Esophagus muscularis mucosa (tissue), 4 donors: ENCODE data around the gene CHIT1. TPM values are rescaled to one million over a fixed set of nuclear protein-coding genes. Genes with fewer than 3 reads are reported as not detected.

Experiments used
- DNase-seq: peaks from one replicate; pipeline ENCODE4 v3.0.0-alpha.2; 2017; ENCODE audit errors: extremely low spot score
- H3K27ac ChIP-seq, 4 donors: fragments of 200-600 bp; sonication (generic); replicated peaks in 1 of 4; 1 replicate in 3 of 4; 2 replicates in 1 of 4; pipeline ENCODE4 v1.5.1; 2016 to 2019; ENCODE audit warnings: mild to moderate bottlenecking in 1 of 4
- H3K27me3 ChIP-seq, 4 donors: fragments of 200-600 bp; sonication (generic); one replicate each; pipeline versions ENCODE4 v1.5.1 to v1.6.0; 2016 to 2019
- H3K36me3 ChIP-seq, 4 donors: fragments of 200-600 bp; sonication (generic); one replicate each; pipeline ENCODE4 v1.5.1; 2016 to 2019
- H3K4me1 ChIP-seq, 4 donors: fragments of 200-600 bp; sonication (generic); one replicate each; pipeline ENCODE4 v1.5.1; 2016 to 2019
- H3K4me3 ChIP-seq, 4 donors: fragments of 200-600 bp; sonication (generic); 1 replicate in 2 of 4; 2 replicates in 2 of 4; pipeline ENCODE4 v1.5.1; 2016 to 2019; ENCODE audit warnings: mild to moderate bottlenecking in 4 of 4, moderate library complexity in 1 of 4
- H3K9me3 ChIP-seq, 4 donors: fragments of 200-600 bp; sonication (generic); 1 replicate in 3 of 4; 2 replicates in 1 of 4; pipeline ENCODE4 v1.5.1; 2016 to 2019
- CTCF ChIP-seq, 3 experiments: fragments of 200-600 bp in 2 of 3; fragments of 450-650 bp in 1 of 3; sonication (generic) in 2 of 3; IDR thresholded peaks; one replicate each; pipeline ENCODE4 v1.5.1; 2017 to 2019; ENCODE audit warnings: antibody characterized with exemption in 3 of 3, mild to moderate bottlenecking in 2 of 3, moderate library complexity in 1 of 3
- EP300 ChIP-seq: sonication (generic); formaldehyde crosslinking; IDR thresholded peaks from one replicate; pipeline ENCODE4 v1.6.1; 2017; ENCODE audit warnings: antibody characterized with exemption
- POLR2A ChIP-seq: fragments of 450-650 bp; IDR thresholded peaks from one replicate; pipeline ENCODE4 v1.6.1; 2017; ENCODE audit warnings: antibody characterized with exemption, moderate library complexity, mild to moderate bottlenecking, low read depth
- POLR2AphosphoS5 ChIP-seq, 2 donors: sonication (generic); formaldehyde crosslinking; IDR thresholded peaks; one replicate each; pipeline ENCODE4 v1.6.1; 2017; ENCODE audit warnings: antibody characterized with exemption in 2 of 2
- WGBS: methylation state at CpG from one replicate; pipeline ENCODE4 v1.1.5; 2018; 5-methylcytosine and 5-hydroxymethylcytosine counted together
- intact Hi-C: fragments of 100-400 bp; cut with DNase I; formaldehyde crosslinking; loops from one replicate; pipeline ENCODE4 v1.15.1; 2023
- total RNA-seq, 4 donors: library from RNA; depleted of rRNA; stranded (reverse); fragments of >200 nt; gene quantifications; one replicate each; pipeline versions ENCODE4 v1.1.0 to v1.2.1, GENCODE V29; 2016

The CHIT1 gene
- total RNA-seq, 4 donors from 2014 or later, result 0.11 to 0.26 (median 0.17) TPM; not detected in 1

GRCh38 chr1:203197625-203198024 is 31.8 kb downstream of the CHIT1 start:
- Histone ChIP-seq H3K9me3 (no peaks in the 10 kb centered on the region), H3K27me3 (peaks cover 0 to 8% (median 0%) of the 10 kb centered on the region in 4 donors), H3K4me3 (no peak overlapping the region), H3K4me1 (peaks cover 5 to 33% (median 17%) of the 10 kb centered on the region in 4 donors), H3K36me3 (no peaks in the 10 kb centered on the region), H3K27ac (no peak overlapping the region)
- TF ChIP-seq POLR2AphosphoS5 (IDR thresholded peaks at IDR 0.05) (no peak), POLR2A (no peak), EP300 (no peak), CTCF (IDR thresholded peaks at IDR 0.05) (no peak)
- intact Hi-C loops, result no loop called here
- DNase-seq, result no peak
- WGBS, result 64% methylated on average over 3 of the region's 3 CpGs

GRCh38 chr1:203196371-203196770 is 33.1 kb downstream of the CHIT1 start:
- 88% methylated on average over 3 of the region's 3 CpGs for WGBS

GRCh38 chr1:203190949-203191348 is 38.5 kb downstream of the CHIT1 start:
- no peaks in the 10 kb centered on the region for H3K9me3 ChIP-seq
- no peak overlapping the region for H3K4me3 ChIP-seq
- H3K4me1 ChIP-seq, result peaks cover 0 to 18% (median 10%) of the 10 kb centered on the region in 4 donors
- no peaks in the 10 kb centered on the region for H3K36me3 ChIP-seq
- DNase-seq, result no peak
- H3K27me3 ChIP-seq, result no peaks in the 10 kb centered on the region
- WGBS, result 98% methylated on average over 2 of the region's 2 CpGs
- intact Hi-C loops, result no loop called here
- no peak for TF ChIP-seq EP300
- TF ChIP-seq POLR2A, result no peak
- no peak for TF ChIP-seq POLR2AphosphoS5 (IDR thresholded peaks at IDR 0.05)
- no peak for TF ChIP-seq CTCF (IDR thresholded peaks at IDR 0.05)
- H3K27ac ChIP-seq, result no peak overlapping the region

More at GRCh38 chr1:203196371-203196770, 33.1 kb downstream of the CHIT1 start:
- DNase-seq, result no peak
- intact Hi-C loops, result no loop called here
- TF ChIP-seq CTCF (IDR thresholded peaks at IDR 0.05), result no peak
- TF ChIP-seq EP300, result no peak
- TF ChIP-seq POLR2AphosphoS5 (IDR thresholded peaks at IDR 0.05), result no peak
- Histone ChIP-seq H3K4me1 (peaks cover 5 to 22% (median 12%) of the 10 kb centered on the region in 4 donors), H3K27me3 (peaks cover 0 to 2% (median 0%) of the 10 kb centered on the region in 4 donors), H3K27ac (no peak overlapping the region), H3K4me3 (no peak overlapping the region), H3K9me3 (no peaks in the 10 kb centered on the region), H3K36me3 (no peaks in the 10 kb centered on the region)

- DNase-seq, result no peak
- Histone ChIP-seq H3K4me1 (peaks cover 0 to 18% (median 10%) of the 10 kb centered on the region in 4 donors), H3K4me3 (no peak overlapping the region), H3K27me3 (no peaks in the 10 kb centered on the region), H3K36me3 (no peaks in the 10 kb centered on the region), H3K27ac (no peak overlapping the region), H3K9me3 (no peaks in the 10 kb centered on the region)
- no peak for TF ChIP-seq CTCF (IDR thresholded peaks at IDR 0.05)
- TF ChIP-seq POLR2A, result no peak
- TF ChIP-seq POLR2AphosphoS5 (IDR thresholded peaks at IDR 0.05), result no peak
- no peak for TF ChIP-seq EP300
- intact Hi-C loops, result no loop called here
- 66% methylated on average over 7 of the region's 7 CpGs for WGBS
These were observed 39.5 kb downstream of the CHIT1 start for GRCh38 chr1:203189951-203190352.

- H3K4me1 ChIP-seq, result peaks cover 0 to 18% (median 10%) of the 10 kb centered on the region in 4 donors
- 85% methylated on average over 4 of the region's 4 CpGs for WGBS
- intact Hi-C loops, result no loop called here
- no peak for DNase-seq
- H3K36me3 ChIP-seq, result no peaks in the 10 kb centered on the region
- TF ChIP-seq EP300, result no peak
- no peak for TF ChIP-seq POLR2AphosphoS5 (IDR thresholded peaks at IDR 0.05)
- no peak for TF ChIP-seq CTCF (IDR thresholded peaks at IDR 0.05)
- H3K4me3 ChIP-seq, result no peak overlapping the region
- no peak overlapping the region for H3K27ac ChIP-seq
- no peaks in the 10 kb centered on the region for H3K9me3 ChIP-seq
- no peaks in the 10 kb centered on the region for H3K27me3 ChIP-seq
These were observed 40.7 kb downstream of the CHIT1 start for GRCh38 chr1:203188686-203189232.
